HG02885 (cell line): Measurements from ENCODE around the gene SPSB1.

Source experiments
- ATAC-seq: cut with Tn5 transposase; IDR thresholded peaks from one replicate; pipeline ENCODE4 v1.9.1; 2021; ENCODE audit warnings: mild to moderate bottlenecking; ENCODE audit not compliant: unreplicated experiment, poor library complexity

SPSB1 gene

DNA sequence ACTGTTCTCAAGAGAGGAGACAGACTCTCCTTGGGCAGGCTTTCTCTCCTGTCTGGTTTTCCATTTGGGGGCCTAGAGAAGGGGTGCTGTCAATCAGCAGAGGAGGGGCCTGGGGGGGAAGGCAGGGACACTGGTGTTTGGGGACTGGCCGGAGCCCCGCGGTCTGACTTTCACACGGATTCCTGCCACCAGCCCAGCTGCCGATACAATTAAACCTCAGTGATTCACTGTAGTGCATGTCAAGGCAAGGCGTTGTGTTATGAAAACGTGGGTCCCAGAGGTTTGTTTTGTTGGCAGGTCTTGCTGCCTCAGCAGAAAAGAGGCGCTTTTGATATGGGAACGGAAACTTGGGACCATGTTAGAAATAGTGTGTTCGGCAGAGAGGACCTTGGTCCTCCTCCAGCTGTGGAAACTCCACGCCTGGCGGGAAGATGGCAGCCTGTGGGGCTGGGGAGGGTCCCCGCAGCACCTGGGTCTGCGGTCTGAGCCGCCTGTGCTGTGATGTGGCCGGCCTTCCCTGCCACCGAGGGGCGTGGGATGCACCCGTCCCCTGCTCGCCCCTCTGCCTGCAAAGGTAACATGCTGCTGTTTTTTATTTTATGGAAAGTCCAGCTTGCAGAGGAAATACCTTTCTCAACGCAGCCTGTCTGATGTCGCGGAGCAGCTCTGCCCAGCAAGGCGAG, 47.6 kb downstream of the SPSB1 start:
- no peak for ATAC-seq

- ATAC-seq = no peak
Measured at GRCh38 chr1:9340864-9341263, 48.2 kb downstream of the SPSB1 start.

GRCh38 chr1:9341301-9341845, 48.7 kb downstream of the SPSB1 start:
- ATAC-seq = no peak

GRCh38 chr1:9343269-9343668, 50.6 kb downstream of the SPSB1 start:
- no peak for ATAC-seq

DNA sequence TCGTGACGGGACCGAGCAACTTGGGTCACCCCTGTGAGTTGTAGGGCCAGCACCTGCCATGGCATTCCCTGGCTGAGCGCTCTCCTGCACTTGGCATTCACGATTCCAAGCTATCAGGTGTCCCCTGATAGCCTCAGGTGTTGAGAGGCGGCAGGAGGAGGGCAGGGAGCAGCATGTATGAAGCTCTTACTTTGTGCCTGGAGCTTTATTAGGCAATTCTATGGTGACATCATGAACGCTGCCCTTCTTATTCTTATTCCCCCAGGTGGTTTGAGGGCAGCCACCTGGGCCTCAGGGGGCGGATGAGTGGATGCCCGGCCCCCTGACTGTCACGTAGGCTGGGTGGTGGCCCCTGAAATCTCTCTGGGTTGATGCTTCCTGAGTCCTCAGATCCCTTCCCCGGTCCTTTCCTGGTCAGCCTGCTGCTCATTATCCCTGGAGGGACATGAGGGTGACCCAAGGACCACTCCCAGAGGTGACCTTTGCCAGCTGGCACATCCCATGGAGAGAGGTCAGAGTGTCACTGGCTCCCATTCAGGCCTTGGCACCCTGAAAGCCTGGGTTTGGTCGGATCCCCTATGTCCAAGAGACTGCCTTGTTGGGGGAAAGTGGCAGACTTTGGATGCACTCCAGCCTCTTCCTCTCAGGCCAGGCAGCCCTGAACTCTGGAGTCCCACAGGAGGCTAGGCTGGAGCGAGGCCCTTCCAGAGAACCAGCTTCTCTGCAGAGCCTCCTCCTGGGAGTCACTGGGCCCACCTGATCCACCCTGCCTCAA, 51.9 kb downstream of the SPSB1 start:
- ATAC-seq = no peak

DNA sequence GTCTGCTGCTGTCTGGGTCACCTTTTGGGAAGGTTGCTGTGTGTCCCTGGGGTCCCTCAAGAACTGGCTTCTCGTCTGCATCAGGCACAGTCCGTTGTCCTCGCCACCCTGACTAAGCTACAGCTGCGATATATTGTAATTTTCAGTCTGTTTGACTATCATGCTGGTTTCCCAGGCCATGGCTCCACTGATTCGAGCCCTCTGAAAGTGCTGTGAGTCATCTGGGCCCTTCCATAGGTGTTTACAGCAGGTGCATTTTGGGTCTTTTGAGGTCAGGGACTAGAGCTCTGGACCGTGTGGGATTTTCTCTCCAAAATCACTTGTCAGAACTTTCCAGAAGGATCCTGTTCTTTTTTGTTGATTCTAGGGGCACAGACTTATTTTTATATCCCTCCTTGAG, 52.8 kb downstream of the SPSB1 start:
- no peak for ATAC-seq

DNA sequence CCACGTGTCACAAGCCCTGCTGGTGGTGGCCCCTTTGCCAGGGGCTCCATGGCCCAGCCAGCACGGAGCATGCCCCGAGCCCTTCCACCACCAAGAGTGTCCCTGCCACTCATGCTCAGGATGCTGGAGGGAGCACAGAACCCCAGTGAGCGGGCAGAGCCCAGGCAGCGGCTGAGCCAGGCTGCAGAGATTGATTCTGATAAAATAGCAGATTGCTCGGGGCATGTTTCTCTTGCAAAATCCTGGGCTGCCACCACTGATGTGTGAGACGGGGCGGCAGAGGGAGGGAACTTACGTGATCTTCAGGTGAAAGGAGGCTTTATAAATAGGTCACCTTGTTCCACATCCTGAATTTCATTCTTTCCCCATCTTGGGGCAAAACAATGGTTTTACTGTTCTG, 53.2 kb downstream of the SPSB1 start:
- no peak for ATAC-seq

GRCh38 chr1:9346566-9346965, 53.9 kb downstream of the SPSB1 start:
- no peak for ATAC-seq

DNA sequence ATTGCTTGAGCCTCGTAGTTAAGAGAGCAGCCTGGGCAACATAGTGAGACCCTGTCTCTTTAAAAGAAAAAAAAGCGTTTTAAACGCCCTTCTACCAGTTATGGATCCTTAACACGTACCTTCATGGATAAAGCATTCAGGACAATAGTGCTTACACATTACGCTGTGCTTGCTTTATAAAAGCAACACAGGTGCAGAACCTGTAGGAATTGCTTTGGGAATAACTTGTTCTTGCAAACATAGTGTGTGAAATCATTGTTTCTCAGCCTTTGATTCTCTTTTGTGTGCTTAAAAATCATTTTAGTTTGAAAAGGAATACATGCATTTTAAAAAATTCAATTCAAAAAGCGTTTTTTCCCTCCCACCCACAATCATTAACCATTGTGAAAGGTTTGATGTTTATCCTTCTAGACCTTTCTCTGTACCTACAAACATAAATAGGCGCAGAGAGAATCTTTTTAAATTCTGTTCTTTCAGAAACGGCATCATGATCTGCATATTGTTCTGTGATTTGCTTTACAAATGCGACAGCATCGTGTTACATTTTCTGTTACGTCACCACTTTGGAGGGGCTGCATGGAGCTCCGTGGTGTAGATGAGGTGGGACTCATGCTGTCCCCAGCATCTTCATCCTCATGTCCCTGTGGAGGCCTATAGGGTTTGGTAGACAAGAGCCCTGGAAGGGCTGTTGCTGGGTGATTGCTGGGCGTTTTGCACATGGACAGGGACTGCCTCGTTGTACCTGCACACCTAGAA, 54.6 kb downstream of the SPSB1 start:
- no peak for ATAC-seq

- no peak for ATAC-seq
Measured at GRCh38 chr1:9349331-9349851, 56.7 kb downstream of the SPSB1 start.

GRCh38 chr1:9350013-9350908, 57.6 kb downstream of the SPSB1 start:
- ATAC-seq = no peak

DNA sequence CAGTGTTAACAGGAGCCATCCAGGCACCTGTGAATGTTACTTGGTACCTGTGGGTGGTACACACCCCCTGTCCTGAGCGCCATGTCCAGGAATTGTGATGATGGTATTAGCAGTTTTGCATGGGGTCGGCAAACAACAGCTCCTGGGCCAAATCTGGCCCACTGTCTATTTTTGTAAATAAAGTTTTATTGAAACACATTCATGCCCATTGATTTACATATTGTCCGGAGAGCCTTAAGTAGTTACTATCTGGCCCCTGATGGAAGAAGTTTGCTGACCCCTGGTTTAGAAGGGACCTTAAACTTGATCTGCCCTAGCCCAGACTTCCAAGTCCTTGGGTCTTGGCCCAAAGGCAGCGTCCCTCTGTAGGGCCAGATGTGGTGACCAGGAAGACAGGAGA, 58.3 kb downstream of the SPSB1 start:
- no peak for ATAC-seq

DNA sequence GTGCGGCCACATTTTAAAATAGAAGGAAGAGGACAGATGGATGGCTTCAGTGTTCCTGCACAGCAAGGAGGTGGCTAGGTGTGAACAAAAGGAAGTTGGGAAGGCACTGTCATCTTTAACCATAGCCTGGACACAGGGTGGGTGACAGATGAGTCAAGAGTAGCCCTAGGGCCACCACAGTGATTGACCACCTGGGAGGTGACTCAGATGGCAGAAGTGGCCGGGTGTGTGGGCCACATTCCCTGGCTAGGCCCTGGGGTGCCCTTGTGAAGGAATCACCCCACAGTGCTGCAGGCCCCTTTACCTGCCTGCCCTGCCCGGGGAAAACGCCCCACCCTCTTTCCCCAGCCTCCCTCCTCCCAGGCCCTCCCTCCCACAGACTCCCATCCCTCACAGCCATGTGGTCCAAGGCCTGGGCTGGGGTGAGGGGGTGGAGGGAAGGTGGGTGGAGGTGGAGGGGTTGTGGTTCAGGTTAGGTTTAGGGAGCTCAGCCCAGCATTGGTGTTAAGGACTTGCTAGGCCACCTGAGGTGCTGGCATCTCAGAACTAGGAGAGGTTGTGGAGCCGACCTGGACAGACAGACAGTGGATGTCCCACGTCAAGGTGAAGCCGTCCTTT, 59.1 kb downstream of the SPSB1 start:
- no peak for ATAC-seq

DNA sequence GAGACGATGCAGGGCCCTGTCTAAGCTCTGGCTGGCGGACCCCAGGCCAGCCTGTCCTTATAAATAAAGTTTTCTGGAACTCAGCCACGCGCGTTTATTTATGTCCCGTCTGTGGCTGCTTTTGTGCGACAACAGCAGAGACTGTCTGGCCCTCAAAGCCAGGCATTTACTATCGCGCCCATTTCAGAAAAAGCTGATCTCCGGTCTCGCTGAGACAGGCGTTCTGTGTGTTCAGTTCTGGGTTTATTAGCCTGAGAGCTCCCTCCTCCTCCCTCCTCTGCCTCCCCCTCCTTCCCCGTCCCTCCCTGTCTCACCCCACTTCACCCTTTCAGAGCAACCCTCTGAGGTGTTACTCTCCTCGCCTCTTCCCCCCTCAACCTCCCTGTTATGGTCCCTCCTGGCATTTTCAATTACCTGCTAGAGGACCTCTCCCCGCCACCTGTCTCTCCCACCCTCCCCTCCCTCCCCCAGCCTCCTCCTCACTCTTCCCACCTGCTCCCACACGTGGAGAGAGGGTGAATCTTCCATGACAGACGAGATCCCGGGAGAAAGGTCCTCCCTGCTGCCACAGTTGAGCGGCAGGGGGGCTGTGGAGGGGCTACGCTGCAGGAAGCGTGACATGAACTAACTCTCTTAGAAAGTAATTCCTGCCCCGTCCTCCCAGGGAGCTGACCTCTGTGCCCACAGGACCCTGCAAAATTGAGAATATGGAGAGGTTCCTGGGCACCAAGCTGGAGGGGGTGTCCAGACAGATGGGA, 59.9 kb downstream of the SPSB1 start:
- ATAC-seq = no peak

GRCh38 chr1:9355503-9355902, 62.8 kb downstream of the SPSB1 start:
- no peak for ATAC-seq

- ATAC-seq = no peak
Measured at GRCh38 chr1:9356021-9356420, 63.3 kb downstream of the SPSB1 start.

DNA sequence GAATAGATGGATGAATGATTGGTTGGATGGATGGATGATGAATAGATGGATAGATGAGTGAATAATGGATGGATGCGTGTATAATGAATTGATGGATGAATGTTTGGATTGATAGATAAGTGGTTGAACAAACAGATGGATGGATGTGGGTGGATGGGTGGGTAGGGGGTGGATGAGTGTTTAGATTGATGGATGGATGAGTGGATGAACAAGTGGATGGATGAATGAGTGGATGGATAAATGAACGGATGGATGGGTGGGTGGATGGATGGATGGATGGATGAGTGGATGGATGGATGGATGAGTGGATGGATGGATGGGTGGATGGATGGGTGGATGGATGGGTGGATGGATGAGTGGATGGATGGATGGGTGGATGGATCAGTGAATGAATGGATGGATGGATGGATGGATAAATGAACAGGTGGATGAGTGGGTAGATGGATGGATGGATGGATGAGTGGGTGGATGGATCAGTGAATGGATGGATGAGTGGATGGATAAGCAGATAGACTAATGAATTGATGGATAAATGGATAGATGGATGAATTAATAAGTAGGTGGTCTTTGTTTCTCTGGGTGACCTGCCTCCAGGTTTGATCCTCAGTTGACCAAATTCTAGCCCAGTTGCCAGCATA, 64.3 kb downstream of the SPSB1 start:
- ATAC-seq = no peak

GRCh38 chr1:9357958-9358357, 65.3 kb downstream of the SPSB1 start:
- no peak for ATAC-seq
